HG03280 (cell line): ENCODE measurements around the gene THAP5.
"Not testable (repeated sequence)": the region's sequence is repeated elsewhere in the genome, so short reads cannot be mapped to it uniquely, and the experiment has no call there.

ENCODE experiments used
- ATAC-seq: cut with Tn5 transposase; IDR thresholded peaks from one replicate; pipeline ENCODE4 v1.9.1; 2021; ENCODE audit warnings: mild to moderate bottlenecking, moderate library complexity; ENCODE audit not compliant: unreplicated experiment

Gene THAP5

GRCh38 chr7:108585843-108586242 is 16.3 kb upstream of the THAP5 start:
- no peak for ATAC-seq

- no peak for ATAC-seq
Measured at GRCh38 chr7:108584211-108584610, 14.7 kb upstream of the THAP5 start.

DNA sequence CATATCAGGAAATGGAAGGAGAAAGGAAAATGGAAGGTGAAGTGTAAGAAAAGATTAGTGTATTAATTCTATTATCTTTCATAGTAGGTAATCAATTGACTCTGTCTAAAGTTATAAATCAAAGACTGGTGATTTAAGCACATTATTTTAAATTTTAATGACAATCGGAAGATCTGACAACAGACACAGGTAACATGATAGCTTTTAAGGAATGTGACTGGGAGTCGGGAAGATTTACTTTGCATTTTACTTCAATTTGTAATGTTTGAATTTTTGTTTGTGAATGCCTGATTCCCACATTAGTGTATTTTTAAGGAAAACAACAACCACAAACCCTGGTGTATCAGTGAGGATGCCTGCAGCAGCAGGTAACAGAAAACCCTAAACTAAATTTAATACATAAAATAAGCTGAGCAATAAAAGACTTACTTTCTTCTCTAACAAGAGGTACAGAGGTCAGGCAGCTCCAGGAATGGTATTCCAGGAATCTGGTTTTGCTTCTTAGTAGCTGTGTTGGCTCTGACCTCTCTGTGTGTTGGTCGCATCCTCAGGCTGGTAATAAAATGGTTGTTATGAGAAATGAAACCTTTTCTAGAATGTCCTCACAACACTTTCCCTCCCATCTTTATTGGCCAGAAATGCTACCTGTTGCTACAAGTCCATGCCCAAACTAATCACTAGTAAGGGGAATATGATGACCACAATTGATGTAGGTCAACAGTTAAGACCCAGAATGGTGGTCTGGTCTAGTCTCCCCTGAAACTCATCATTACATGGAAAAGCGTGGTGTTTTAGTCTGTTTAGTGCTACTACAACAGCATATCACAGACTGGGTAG is 12.4 kb upstream of the THAP5 start:
- ATAC-seq = no peak

GRCh38 chr7:108580298-108580697 is 10.8 kb upstream of the THAP5 start:
- no peak for ATAC-seq

DNA sequence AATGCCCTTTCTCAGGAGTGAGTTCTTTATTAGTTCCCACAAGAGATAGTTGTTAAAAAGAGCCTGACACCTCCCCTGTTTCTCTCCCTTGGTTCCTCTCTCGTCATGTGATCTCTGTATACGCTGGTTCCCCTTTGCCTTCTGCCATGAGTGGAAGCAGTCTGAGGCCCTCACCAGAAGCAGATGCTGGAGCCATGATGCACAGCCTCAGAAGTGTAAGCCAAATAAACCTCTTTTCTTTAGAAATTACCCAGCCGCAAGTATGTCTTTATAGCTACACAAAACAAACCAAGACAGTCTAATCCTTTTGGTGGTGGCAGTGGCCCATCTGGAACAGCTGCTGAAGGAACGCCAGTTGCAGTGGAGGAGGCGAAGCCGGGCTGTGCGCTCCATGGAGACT is 9.4 kb upstream of the THAP5 start:
- no peak for ATAC-seq

DNA sequence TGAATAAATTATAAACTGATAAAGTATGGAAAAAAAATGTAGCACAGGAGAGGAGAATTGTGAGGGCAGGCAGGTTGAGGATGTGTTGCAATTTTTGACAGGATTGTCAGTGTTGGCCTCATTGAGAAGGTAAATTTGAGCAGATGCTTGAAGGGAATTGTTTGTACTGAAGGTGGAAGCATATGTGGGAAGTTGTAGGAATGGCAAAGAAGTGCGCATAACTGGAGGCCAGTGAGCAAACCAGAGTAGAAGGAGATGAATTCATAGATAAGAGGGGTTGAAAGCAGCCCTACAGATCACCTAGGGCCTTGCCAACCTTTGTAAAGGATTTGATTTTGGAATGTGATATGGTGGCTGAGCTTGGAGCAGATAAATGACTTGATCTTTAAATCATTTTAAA is 6.6 kb upstream of the THAP5 start:
- no peak for ATAC-seq

DNA sequence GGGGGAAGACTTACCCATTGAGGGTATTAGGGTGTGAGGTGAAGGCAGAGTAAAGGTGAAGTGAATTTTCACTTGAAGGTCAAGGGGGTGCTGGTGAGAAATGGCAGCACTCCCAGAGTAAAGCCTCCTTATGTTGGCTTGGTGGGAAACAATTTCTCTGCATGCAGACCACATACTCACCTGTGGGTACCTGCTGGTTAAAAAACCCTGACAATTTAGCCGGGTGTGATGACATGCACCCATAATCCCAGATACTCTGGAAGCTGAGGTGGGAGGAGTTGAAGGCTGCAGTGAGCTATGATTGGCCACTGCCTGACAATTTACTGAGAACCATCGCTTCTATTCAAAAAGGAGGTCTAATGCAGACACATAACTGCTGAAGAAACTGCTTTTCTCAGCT is 5.7 kb upstream of the THAP5 start:
- ATAC-seq = no peak

- no peak for ATAC-seq
Measured at GRCh38 chr7:108572480-108572879, 3.0 kb upstream of the THAP5 start.

DNA sequence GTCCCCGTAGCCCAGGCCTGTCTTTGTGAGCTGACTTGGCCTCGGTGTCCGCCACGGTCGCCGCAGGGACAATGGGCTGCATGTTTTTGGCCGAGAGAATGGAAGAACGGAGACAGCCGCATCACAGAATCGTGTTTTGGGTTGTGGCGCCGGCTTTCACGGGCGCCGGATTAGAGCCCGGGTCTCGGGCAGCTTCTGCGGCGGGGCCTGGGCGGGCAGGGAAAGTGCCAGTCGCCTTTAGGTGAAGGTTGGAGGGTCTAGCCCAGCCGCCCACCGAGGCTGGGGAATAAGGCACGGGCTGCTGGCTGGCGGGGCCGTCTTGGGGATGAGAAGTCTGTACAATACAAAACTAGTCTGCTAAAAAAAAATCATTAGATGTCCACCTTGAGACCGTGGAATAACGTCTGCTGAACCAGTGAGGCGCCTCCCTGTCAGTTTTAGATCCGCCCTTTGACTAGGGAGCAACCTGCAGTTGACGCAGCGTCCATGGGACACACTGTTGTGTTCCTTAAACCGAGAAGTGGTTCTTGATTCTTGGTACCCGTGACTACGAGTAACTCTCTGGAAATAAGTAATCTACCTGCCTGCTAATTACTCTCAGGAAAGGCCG is 745 bp upstream of the THAP5 start:
- peak; percentile 16 for ATAC-seq

DNA sequence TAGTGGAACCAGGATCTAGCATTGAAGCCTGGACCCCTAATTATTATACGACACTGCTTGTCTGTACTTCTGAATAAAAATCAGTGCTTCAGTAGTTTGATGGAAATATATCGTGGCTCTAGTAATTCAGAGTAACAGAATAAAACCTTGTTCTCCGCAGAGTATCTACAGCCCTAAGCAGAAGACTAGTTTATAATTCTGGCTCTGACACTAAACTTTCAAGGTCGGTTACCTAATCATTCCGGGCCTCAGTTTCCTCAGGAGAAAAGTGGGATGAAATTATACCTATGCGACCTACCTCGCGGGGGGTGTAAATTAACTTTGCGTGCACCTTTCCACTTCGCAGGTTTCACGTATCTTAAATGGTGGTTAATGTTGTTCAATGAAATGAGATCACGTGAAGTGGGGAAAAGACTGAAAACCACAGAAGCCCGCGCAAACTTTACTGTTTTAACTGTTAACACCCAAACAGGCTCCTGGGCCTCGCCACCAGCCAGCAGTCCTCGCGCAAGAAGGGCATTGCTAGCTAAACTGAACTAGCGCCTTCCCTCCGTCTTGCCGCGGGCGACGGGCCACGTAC is 615 bp downstream of the THAP5 start:
- ATAC-seq = no peak

DNA sequence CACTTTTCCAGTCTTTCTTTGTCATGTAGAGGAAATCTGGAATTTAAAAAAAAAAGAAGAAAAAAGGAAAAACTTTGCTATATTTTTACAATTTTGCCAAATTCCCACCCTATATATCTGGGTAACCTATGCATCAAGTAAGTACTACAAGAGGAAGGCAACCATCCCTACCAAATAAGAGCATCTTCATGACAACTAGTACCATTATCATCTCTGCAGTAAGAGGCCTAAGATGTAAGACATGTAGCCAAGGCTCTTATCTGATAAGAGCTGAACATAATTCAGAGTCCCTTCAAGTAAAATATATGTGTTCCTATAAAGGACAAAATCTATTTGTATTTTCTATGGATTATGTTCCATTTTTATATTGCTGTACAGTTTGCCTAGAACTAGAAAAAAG is 3.5 kb downstream of the THAP5 start:
- no peak for ATAC-seq

DNA sequence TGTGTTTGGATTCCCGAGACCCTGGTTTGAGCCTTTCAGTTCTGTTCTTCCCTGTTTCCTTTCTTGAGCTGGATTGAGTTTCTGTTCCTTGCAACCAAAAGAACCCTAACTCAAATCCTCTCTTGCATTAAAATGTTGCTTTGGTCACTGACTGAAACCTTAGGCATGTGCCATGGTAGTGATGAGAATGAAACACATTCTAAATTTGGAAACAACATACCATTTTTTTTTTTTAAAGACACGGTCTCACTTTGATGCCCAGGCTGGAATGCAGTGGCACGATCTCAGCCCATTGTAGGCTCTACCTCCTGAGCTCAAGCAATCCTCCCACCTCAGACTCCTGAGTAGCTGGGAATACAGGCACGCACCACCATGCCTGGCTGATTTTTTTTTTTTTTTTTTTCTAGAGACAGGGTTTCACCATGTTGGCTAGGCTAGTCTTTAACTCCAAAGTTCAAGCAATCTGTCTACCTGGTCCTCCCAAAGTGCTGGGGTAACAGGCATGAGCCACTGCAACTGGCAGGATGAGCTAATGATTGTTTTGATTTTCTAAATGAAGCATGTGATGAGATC is 8.4 kb downstream of the THAP5 start:
- no peak for ATAC-seq

- ATAC-seq = no peak
Measured at GRCh38 chr7:108559253-108559652, 10.3 kb downstream of the THAP5 start.

DNA sequence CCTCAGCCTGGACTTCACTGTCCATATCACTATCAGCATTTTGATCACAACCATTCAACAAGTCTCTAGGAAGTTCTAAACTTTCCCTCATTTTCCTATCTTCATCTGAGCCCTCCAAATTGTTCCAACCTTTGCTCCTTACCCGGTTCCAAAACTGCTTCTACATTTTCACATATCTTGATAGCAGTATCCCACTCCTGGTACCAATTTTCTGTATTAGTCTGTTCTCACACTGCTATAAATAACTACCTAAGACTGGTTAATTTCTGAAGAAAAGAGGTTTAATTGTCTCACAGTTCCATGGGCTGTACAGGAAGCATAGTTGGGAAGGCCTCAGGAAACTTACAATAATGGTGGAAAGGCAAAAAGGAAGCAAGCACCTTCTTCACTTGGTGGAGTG is 11.9 kb downstream of the THAP5 start:
- no peak for ATAC-seq

DNA sequence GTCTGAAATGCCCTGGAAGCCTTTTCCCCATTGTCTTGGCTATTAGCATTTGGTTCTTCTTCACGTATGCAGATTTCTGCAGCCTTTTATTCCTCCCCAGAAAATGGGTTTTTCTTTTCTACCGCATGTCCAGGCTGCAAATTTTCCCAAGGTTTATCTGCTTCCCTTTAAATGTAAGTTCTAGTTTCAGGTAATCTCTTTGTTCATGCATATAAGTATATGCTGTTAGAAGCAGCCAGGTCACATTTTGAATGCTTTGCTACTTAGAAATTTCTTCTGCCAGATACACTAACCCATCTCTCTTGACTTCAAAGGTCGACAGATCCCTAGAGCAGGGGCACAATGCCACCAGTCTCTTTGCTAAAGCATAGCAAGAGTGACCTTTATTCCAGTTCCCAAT is 12.3 kb downstream of the THAP5 start:
- no peak for ATAC-seq

- not testable (repeated sequence) for ATAC-seq
Measured at GRCh38 chr7:108556665-108557064, 12.8 kb downstream of the THAP5 start.

GRCh38 chr7:108548141-108548896 is 21.2 kb downstream of the THAP5 start:
- ATAC-seq = not testable (repeated sequence)

DNA sequence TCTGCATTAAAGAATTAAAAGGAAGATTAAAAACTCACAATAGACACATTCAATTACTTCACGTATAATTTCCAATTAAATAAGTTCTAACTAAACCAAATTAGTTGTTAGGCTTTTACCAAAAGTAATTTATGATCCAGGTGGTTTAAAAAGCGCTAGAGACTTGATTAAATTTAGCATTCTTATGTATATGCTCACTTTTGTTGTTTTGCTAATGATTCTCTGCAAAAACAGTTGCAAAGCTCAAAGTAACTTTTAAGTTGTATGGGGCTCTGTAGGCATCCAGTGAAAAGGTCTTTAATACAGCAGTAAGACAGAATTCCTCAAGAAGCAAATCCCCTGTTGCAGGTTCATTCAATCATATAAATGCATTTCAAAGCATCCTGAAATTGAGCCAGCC is 28.0 kb downstream of the THAP5 start:
- ATAC-seq = no peak

GRCh38 chr7:108538685-108539084 is 30.8 kb downstream of the THAP5 start:
- ATAC-seq = not testable (repeated sequence)

DNA sequence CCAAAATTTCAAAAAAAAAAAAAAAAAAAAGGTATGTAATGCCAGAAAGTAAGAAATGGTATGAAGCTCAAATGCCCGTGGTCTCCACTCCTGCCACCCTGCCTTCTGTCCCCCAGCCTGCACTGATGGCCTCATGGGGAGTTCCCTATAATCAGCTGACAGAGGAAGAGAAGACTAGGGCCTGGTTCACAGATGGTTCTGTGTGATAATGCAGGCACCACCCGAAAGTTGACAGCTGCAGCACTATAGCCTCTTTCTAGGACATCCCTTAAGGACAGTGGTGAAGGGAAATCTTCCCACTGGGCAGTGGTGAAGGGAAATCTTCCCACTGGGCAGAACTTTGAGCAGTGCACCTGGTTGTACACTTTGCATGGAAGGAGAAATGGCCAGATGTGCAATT is 31.3 kb downstream of the THAP5 start:
- ATAC-seq = not testable (repeated sequence)

DNA sequence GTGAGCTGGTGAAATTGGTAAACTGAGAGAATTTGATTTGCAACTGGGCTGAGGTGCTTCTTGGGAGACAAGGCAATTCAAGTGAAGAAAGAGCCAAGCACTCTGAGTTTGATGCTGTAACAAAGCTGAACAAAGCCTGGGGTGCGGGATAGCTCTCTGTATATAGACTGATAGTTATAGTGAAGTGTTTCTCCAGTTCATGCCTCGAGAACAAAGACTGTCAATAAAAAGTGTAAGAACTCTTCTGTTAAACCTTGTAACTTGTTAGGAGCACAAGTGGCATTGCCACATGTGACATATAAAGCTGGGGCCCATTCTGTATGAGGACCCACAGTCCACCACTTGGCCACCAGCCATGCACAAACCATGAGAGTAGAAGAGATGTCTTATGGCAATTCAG is 32.3 kb downstream of the THAP5 start:
- no peak for ATAC-seq
